Omental fat pad (tissue), 4 donors: ENCODE results near the gene ZNF385A. TPM values are rescaled to one million over a fixed set of nuclear protein-coding genes. Genes with fewer than 3 reads are reported as not detected.

Experiments
- ATAC-seq: fragments of 150-250 bp; one replicate; pipeline ENCODE4 v1.9.1; 2016; ENCODE audit warnings: mild to moderate bottlenecking, moderate library complexity; ENCODE audit not compliant: low FRiP score
- DNase-seq: peaks from one replicate; pipeline ENCODE4 v3.0.0-alpha.2; 2019; ENCODE audit warnings: low spot score
- total RNA-seq, 4 donors: library from RNA; depleted of rRNA; stranded (reverse); fragments of >200 nt; gene quantifications; one replicate each; pipeline ENCODE4 v1.1.0, GENCODE V29; 2016
- TF ChIP-seq, protein P1 (sequence below), 3 donors: fragments of 450-650 bp; IDR thresholded peaks; one replicate each; pipeline ENCODE4 v1.5.1; 2016 to 2017; ENCODE audit warnings: antibody characterized with exemption in 3 of 3, mild to moderate bottlenecking in 3 of 3, moderate library complexity in 2 of 3

The ZNF385A gene
- total RNA-seq, 4 donors from 2014 or later, result 9.5 to 36.3 (median 21.8) TPM

DNA sequence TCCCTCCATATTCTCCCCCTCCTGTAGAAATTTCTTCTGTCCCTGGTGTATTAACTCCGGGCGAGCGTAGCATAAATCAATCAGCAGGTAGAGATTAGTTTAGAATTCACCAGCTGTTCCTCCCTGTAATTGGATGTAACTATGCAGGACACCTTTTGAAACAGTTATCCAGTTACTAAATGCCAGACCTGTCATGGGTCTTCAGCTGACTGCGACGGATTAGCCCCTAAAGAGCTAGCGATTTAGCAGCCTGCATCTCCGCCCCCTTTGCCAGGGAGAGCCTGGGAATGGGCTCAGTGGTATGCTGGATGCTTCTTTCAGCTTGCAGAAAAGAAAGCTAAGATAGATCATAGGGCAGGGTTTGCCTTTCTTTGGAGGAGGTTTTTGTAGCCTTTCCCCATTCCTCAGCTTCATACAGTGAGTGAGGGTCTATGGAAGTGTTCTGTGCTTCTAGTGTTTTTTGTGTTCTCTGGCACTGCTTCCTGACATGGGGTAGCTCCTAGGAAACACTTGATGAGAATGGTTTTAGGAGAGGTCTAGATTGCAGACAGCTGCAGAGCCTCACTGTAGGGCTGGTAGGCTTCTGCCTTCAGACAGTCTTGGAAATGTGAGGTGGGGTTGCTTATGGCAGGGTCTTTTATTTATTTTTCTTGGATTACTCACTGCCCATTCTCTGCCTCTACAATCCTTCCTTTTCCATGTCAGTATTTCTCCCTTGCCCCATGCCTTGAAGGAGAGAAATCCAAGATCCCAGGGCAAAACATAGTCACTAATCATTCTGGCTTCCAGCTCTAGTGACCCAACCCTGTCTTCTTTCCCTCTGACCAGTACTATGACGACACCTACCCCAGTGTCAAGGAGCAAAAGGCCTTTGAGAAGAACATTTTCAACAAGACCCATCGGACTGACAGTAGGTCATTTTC, 42.9 kb downstream of the ZNF385A start:
- DNase-seq (no peak), ATAC-seq (no peak)
- TF ChIP-seq, protein P1, sequence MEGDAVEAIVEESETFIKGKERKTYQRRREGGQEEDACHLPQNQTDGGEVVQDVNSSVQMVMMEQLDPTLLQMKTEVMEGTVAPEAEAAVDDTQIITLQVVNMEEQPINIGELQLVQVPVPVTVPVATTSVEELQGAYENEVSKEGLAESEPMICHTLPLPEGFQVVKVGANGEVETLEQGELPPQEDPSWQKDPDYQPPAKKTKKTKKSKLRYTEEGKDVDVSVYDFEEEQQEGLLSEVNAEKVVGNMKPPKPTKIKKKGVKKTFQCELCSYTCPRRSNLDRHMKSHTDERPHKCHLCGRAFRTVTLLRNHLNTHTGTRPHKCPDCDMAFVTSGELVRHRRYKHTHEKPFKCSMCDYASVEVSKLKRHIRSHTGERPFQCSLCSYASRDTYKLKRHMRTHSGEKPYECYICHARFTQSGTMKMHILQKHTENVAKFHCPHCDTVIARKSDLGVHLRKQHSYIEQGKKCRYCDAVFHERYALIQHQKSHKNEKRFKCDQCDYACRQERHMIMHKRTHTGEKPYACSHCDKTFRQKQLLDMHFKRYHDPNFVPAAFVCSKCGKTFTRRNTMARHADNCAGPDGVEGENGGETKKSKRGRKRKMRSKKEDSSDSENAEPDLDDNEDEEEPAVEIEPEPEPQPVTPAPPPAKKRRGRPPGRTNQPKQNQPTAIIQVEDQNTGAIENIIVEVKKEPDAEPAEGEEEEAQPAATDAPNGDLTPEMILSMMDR (IDR thresholded peaks at IDR 0.05), result no peak

DNA sequence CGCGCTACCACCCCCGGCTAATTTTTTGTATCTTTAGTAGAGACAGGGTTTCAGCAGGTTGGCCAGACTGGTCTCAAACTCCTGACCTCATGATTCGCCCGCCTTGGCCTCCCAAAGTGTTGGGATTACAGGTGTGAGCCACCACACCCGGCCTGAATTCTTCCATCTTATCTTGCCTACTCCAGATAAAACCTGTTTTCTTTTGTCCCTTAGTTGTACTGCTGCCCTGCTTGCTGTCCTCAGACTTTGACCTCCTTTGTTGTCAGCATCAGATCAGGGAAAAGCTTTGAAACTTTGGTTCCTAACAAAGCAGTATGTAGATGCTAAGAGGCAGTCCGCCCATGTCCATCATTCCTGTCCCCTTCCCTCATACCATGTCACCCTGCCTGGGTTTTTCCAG, 43.7 kb downstream of the ZNF385A start:
- no peak for DNase-seq

DNA sequence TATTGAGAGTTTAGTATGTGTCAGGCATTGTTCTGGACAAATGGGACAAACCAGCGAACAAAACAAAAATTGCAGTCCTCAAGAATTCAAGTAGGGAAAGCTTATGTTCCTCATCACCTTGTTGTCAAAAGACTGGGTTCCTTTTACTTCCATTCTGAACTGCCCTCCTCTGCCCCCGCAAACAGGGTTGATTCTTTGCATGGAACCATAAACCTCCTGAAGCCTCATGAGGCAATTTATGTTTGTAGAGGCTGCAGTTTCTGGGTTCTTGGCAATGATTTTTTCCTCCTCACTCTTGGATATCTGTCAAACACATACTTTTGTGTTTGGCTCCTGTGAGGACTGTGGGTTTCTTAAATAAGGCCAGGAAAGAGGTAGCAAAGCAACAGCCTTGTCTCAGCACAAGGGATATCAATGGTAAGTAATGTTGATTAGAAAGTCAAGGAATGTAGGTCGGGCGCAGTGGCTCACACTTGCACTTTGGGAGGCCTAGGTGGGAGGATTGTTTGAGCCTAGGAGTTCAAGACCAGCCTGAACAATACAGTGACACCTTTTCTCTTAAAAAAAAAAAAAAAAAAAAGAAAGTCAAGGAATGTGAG, 45.7 kb downstream of the ZNF385A start:
- TF ChIP-seq, protein P1 (IDR thresholded peaks at IDR 0.05), result no peak
- DNase-seq, result no peak
- ATAC-seq, result peak; percentile 30

More for the DNA sequence above, 43.7 kb downstream of the ZNF385A start:
- TF ChIP-seq, protein P1 (IDR thresholded peaks at IDR 0.05), result no peak
- ATAC-seq, result no peak

DNA sequence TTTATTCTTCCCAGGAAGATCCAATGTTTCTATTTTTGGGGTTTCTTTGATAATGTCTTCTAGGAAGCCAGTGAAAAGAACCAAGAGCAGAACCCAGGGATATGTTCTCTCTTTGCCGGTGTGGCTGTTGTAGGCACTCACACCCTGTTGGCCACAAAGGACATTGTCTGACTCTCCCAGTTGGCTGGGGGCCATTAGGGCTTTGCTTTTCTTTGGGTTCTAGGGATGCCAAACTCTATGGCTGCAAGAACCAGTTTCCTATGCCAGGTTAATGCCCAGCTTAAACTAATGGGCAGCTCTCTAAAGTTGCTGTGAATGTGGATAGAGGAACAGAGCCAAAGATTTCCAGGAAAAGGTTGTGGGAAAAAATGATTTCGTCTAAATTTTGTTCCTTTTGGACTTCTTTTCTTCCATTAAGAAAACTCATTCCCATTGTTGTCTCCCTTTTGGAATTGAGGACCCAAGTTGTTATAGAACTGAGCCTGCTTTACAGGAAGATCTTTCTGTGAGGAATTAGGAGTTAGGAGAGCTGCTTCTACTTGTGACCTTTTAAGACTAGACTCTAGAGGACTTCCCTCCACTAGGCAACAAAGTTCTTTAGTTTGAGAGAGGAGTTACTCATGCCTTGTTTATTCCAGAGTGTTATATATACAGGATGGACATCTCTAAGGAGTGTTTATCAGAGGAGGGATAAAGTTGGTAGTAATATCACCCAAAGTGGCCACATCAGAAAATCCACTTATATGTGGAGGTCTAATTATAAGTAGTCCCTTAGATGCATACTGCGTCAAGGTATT, 46.5 kb downstream of the ZNF385A start:
- TF ChIP-seq, protein P1 (IDR thresholded peaks at IDR 0.05), result no peak
- ATAC-seq (peak; percentile 63), DNase-seq (no peak)

DNA sequence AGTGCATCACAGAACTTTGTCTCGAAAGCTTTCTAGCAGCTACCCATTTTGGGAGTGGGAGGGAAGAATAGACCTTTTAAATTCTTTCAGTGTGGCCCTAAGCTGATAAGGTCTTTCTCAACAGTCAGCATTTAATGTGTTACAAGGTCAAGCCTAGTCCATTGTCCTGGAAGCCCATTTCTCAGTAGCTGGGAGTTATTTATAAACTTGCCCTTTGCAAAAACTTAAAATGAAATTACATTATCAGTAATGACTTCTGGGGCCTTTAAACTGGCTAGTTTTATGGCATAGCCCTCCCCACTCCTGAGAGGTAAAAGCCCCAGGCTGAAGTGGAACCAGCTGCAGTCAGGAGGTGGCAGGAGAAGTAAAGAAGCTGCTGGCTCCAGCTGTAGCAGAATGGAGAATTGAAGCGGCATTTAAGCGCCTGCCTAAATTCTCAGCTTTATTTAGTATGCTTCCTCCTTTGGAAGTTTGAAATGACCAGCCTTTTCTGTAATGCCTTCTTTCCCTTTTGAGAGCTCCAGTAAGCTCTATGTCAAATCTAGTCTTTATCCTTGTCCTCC, 47.2 kb downstream of the ZNF385A start:
- no peak for ATAC-seq
- DNase-seq, result no peak
- TF ChIP-seq, protein P1 (IDR thresholded peaks at IDR 0.05), result no peak

DNA sequence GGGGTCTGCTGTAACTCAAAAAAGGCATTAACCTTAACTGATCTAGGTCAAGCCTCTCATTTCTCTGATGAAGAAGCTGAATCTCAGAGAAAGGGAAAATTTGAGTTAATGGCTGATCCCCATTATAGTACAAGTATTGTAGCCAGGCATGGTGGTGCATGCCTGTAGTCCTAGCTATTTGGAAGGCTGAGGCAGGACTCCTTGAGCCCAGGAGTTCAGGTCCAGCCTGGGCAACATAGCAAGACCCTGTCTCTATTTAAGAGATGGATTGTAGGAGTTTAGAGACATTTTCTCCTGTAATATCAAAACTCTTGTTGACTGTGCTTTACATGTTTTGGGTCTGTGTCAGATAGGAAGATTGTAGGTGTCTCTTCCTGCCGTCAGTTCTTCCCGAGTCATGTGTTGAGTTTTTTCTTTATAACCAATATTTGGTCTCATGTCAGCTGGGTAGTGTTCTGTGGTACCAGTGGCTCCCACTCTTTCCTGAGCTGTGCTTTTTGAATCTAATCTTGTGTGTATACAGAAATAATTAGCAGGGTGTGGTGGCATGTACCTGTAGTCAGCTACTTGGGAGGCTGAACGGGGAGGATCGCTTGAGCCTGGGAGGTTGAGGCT, 51.0 kb downstream of the ZNF385A start:
- TF ChIP-seq, protein P1 (IDR thresholded peaks at IDR 0.05), result no peak
- no peak for DNase-seq
- no peak for ATAC-seq
